C4-2B (cell line): ENCODE results near the gene CHST11.

Source experiments
- ZFX ChIP-seq: fragments of 450-650 bp; IDR thresholded peaks from 2 replicates; pipeline ENCODE4 v1.6.1; 2017
- TF ChIP-seq, protein P1 (sequence below): fragments of 450-650 bp; conservative IDR thresholded peaks from 2 replicates; pipeline ENCODE4 v1.5.1; 2017; ENCODE audit warnings: mild to moderate bottlenecking

DNA sequence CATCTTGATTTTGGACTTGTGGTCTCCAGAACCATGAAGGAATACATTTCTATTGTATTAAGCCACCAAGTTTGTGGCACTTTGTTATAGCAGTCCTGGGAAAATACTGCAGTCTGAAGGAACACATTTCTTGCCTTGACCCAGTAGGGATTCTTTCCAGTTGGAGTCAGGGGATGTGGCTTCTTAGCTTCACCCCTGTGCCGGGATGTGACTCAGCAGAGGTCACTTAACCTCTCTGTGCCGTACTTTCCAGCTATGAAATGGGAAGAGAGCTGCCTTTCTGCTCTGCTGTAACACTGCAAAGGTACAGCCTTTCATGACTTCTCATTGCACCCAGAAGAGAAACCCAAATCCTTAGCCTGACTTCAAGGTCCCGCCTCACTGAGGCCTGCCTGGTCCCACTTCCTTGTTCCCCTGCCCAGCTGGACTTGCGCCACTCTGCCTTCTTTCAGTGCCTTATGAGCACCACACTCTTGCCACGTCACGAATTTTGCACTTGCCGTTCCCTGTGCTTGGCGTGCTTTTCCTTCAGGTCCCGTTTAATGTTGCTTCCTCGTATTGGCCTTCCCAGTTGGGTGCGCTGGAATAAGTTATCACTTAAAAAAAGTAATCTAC lies 24.2 kb downstream of the CHST11 start:
- TF ChIP-seq, protein P1, sequence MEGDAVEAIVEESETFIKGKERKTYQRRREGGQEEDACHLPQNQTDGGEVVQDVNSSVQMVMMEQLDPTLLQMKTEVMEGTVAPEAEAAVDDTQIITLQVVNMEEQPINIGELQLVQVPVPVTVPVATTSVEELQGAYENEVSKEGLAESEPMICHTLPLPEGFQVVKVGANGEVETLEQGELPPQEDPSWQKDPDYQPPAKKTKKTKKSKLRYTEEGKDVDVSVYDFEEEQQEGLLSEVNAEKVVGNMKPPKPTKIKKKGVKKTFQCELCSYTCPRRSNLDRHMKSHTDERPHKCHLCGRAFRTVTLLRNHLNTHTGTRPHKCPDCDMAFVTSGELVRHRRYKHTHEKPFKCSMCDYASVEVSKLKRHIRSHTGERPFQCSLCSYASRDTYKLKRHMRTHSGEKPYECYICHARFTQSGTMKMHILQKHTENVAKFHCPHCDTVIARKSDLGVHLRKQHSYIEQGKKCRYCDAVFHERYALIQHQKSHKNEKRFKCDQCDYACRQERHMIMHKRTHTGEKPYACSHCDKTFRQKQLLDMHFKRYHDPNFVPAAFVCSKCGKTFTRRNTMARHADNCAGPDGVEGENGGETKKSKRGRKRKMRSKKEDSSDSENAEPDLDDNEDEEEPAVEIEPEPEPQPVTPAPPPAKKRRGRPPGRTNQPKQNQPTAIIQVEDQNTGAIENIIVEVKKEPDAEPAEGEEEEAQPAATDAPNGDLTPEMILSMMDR, result no peak
- TF ChIP-seq ZFX, result no peak
